RPMI8226 (cell line): Measurements from ENCODE around the gene EP300.
"Not testable (repeated sequence)": the region's sequence is repeated elsewhere in the genome, so short reads cannot be mapped to it uniquely, and the experiment has no call there.

ENCODE experiments used
- DNase-seq: peaks from one replicate; pipeline ENCODE4 v3.0.0-alpha.2; 2015

The EP300 gene

GRCh38 chr22:41092023-41092817, at the start of gene EP300:
EP300 (plus strand) TSS chr22:41092592; CDS start chr22:41093005, 413 bp downstream.
- peak; percentile 86 for DNase-seq

- no peak for DNase-seq
These were observed 48.7 kb upstream of the EP300 start for GRCh38 chr22:41043722-41044121.

GRCh38 chr22:41045575-41045974, 46.8 kb upstream of the EP300 start:
- not testable (repeated sequence) for DNase-seq

- DNase-seq = no peak
These were observed 44.6 kb upstream of the EP300 start for GRCh38 chr22:41047801-41048211.

GRCh38 chr22:41048345-41048744, 44.0 kb upstream of the EP300 start:
- not testable (repeated sequence) for DNase-seq

- no peak for DNase-seq
These were observed 43.3 kb upstream of the EP300 start for GRCh38 chr22:41048791-41049717.

- not testable (repeated sequence) for DNase-seq
These were observed 42.6 kb upstream of the EP300 start for GRCh38 chr22:41049795-41050194.

- DNase-seq = no peak
These were observed 41.5 kb upstream of the EP300 start for GRCh38 chr22:41050883-41051282.

- DNase-seq = no peak
These were observed 39.5 kb upstream of the EP300 start for GRCh38 chr22:41052661-41053490.

GRCh38 chr22:41057076-41057475, 35.3 kb upstream of the EP300 start:
- no peak for DNase-seq

- DNase-seq = no peak
These were observed 30.2 kb upstream of the EP300 start for GRCh38 chr22:41062146-41062545.

- not testable (repeated sequence) for DNase-seq
These were observed 28.1 kb upstream of the EP300 start for GRCh38 chr22:41064326-41064725.

- not testable (repeated sequence) for DNase-seq
These were observed 26.1 kb upstream of the EP300 start for GRCh38 chr22:41066341-41066740.

GRCh38 chr22:41067968-41068367, 24.4 kb upstream of the EP300 start:
- not testable (repeated sequence) for DNase-seq

GRCh38 chr22:41070665-41071331, 21.6 kb upstream of the EP300 start:
- no peak for DNase-seq

GRCh38 chr22:41074061-41074460, 18.3 kb upstream of the EP300 start:
- no peak for DNase-seq

GRCh38 chr22:41074466-41074865, 17.9 kb upstream of the EP300 start:
- no peak for DNase-seq

GRCh38 chr22:41074941-41075710, 17.3 kb upstream of the EP300 start:
- no peak for DNase-seq

- DNase-seq = no peak
These were observed 16.4 kb upstream of the EP300 start for GRCh38 chr22:41075946-41076345.

- DNase-seq = no peak
These were observed 15.5 kb upstream of the EP300 start for GRCh38 chr22:41076857-41077256.

- no peak for DNase-seq
These were observed 13.5 kb upstream of the EP300 start for GRCh38 chr22:41078931-41079330.
